Dedifferentiated amniotic fluid mesenchymal stem cell (primary cell): ENCODE data around the gene TMEM79.

Experiments used
- DNase-seq: peaks from one replicate; pipeline ENCODE4 v3.0.0-alpha.2; 2016; ENCODE audit errors: extremely low spot score

TMEM79 gene

GRCh38 chr1:156284112-156284511 lies at the start of gene TMEM79:
TSS of gene TMEM79 (plus strand) at chr1:156284325. CDS start at chr1:156285227, 902 bp downstream.
- DNase-seq, result no peak

GRCh38 chr1:156236164-156236563 lies 48.0 kb upstream of the TMEM79 start:
- DNase-seq, result no peak

GRCh38 chr1:156238248-156238647 lies 45.9 kb upstream of the TMEM79 start:
- no peak for DNase-seq

GRCh38 chr1:156241311-156241811 lies 42.8 kb upstream of the TMEM79 start:
- DNase-seq, result no peak

- no peak for DNase-seq
These were observed 42.2 kb upstream of the TMEM79 start, which contains the start of gene BGLAP for GRCh38 chr1:156241926-156242325. TSS of gene BGLAP (plus strand) at chr1:156242184. CDS start at chr1:156242232, 48 bp downstream.

- DNase-seq, result no peak
These were observed 41.4 kb upstream of the TMEM79 start for GRCh38 chr1:156242738-156243137.

GRCh38 chr1:156244126-156244525 lies 40.0 kb upstream of the TMEM79 start:
- no peak for DNase-seq

- no peak for DNase-seq
These were observed 39.4 kb upstream of the TMEM79 start for GRCh38 chr1:156244712-156245111.

- no peak for DNase-seq
These were observed 38.5 kb upstream of the TMEM79 start for GRCh38 chr1:156245451-156246232.

- DNase-seq, result no peak
These were observed 37.8 kb upstream of the TMEM79 start for GRCh38 chr1:156246241-156246780.

- no peak for DNase-seq
These were observed 37.2 kb upstream of the TMEM79 start for GRCh38 chr1:156246781-156247459.

GRCh38 chr1:156247460-156248322 lies 36.4 kb upstream of the TMEM79 start, which contains the start of gene PAQR6:
TSS of gene PAQR6 (minus strand) at chr1:156248056. CDS start at chr1:156246731, 1,325 bp downstream.
- no peak for DNase-seq

GRCh38 chr1:156248323-156248683 lies 35.8 kb upstream of the TMEM79 start:
- DNase-seq, result no peak

GRCh38 chr1:156249593-156249992 lies 34.5 kb upstream of the TMEM79 start:
- no peak for DNase-seq

- no peak for DNase-seq
These were observed 32.6 kb upstream of the TMEM79 start for GRCh38 chr1:156251527-156251926.

- DNase-seq, result no peak
These were observed 30.5 kb upstream of the TMEM79 start for GRCh38 chr1:156253634-156254033.

- DNase-seq, result no peak
These were observed 26.4 kb upstream of the TMEM79 start for GRCh38 chr1:156257711-156258110.

- no peak for DNase-seq
These were observed 25.3 kb upstream of the TMEM79 start for GRCh38 chr1:156258859-156259258.

GRCh38 chr1:156259805-156260204 lies 24.3 kb upstream of the TMEM79 start:
- DNase-seq, result no peak

- no peak for DNase-seq
These were observed 23.2 kb upstream of the TMEM79 start for GRCh38 chr1:156260896-156261295.

- DNase-seq, result peak; percentile 42
These were observed 21.5 kb upstream of the TMEM79 start for GRCh38 chr1:156262461-156263287.
